ENCODE results near the gene TRPV3.

Gene TRPV3

GRCh38 chr17:3596804-3597464, 39.3 kb upstream of the TRPV3 start:
- no peak for DNase-seq (ENCODE audit: extremely low read depth, low read depth)
- TF ChIP-seq CTCF (IDR thresholded peaks at IDR 0.05; ENCODE audit: low read depth, low read length): no peak

- no peak for TF ChIP-seq CTCF (IDR thresholded peaks at IDR 0.05; ENCODE audit: low read depth, low read length)
- DNase-seq (ENCODE audit: extremely low read depth, low read depth): no peak
Measured at GRCh38 chr17:3594976-3595375, 37.4 kb upstream of the TRPV3 start.

GRCh38 chr17:3594051-3594800, 36.6 kb upstream of the TRPV3 start:
- no peak for DNase-seq (ENCODE audit: extremely low read depth, low read depth)
- TF ChIP-seq CTCF (IDR thresholded peaks at IDR 0.05; ENCODE audit: low read depth, low read length): no peak

- TF ChIP-seq CTCF (IDR thresholded peaks at IDR 0.05; ENCODE audit: low read depth, low read length): no peak
Measured at GRCh38 chr17:3593384-3593783, 35.8 kb upstream of the TRPV3 start.

GRCh38 chr17:3592216-3592860, 34.7 kb upstream of the TRPV3 start:
- DNase-seq (ENCODE audit: extremely low read depth, low read depth): no peak
- TF ChIP-seq CTCF (IDR thresholded peaks at IDR 0.05; ENCODE audit: low read depth, low read length): no peak

More at GRCh38 chr17:3593384-3593783, 35.8 kb upstream of the TRPV3 start:
- no peak for DNase-seq (ENCODE audit: extremely low read depth, low read depth)

GRCh38 chr17:3590768-3591167, 33.2 kb upstream of the TRPV3 start:
- DNase-seq (ENCODE audit: extremely low read depth, low read depth): no peak
- no peak for TF ChIP-seq CTCF (IDR thresholded peaks at IDR 0.05; ENCODE audit: low read depth, low read length)

- no peak for TF ChIP-seq CTCF (IDR thresholded peaks at IDR 0.05; ENCODE audit: low read depth, low read length)
- no peak for DNase-seq (ENCODE audit: extremely low read depth, low read depth)
Measured at GRCh38 chr17:3590231-3590630, 32.6 kb upstream of the TRPV3 start.
